Endothelial cell of umbilical vein (primary cell): ENCODE measurements around the gene MARK1. TPM values are rescaled to one million over a fixed set of nuclear protein-coding genes. Genes with fewer than 3 reads are reported as not detected.
"Not testable (repeated sequence)": the region's sequence is repeated elsewhere in the genome, so short reads cannot be mapped to it uniquely, and the experiment has no call there.

Experiments
- BruUV-seq: library from RNA; stranded (reverse); fragments of 400-500 nt; replicated peaks from 2 replicates; lab custom pipeline; 2021; lab: Mats Ljungman, UMichigan
- CTCF ChIA-PET: fragments of 300-600, 350-600 bp; sonication (Branson Sonifier 250); formaldehyde crosslinking; loops from one replicate; lab custom pipeline; 2021; ENCODE audit warnings: antibody characterized with exemption, inconsistent platforms; lab: Charles Lee
- POLR2A ChIA-PET: fragments of 300-600, 350-600 bp; sonication (Branson Sonifier 250); formaldehyde crosslinking; loops from one replicate; lab custom pipeline; 2021; ENCODE audit warnings: antibody characterized with exemption, inconsistent platforms; lab: Charles Lee
- DNase-seq: peaks from one replicate; pipeline ENCODE4 v3.0.0-alpha.2; 2011; ENCODE audit warnings: low read depth, low spot score
- FAIRE-seq: peaks from 2 replicates; lab custom pipeline; 2011; peaks lifted over from hg19 to GRCh38; lab: Jason Lieb, UNC
- H2AFZ ChIP-seq: 2 replicates; pipeline ENCODE4 v1.6.0; 2012; ENCODE audit warnings: low read depth, low read length, control low read depth, inconsistent platforms
- H3K27ac ChIP-seq: 2 replicates; pipeline ENCODE4 v1.5.1; 2011; ENCODE audit warnings: low read depth, mild to moderate bottlenecking, control low read depth, low read length, moderate library complexity; ENCODE audit not compliant: insufficient read depth
- H3K27me3 ChIP-seq, 2 experiments: 2 replicates each; pipeline versions ENCODE4 v1.6.0 to v1.6.1; 2011; ENCODE audit warnings: low read length in 2 of 2, mixed read lengths in 1 of 2; ENCODE audit not compliant: control insufficient read depth in 2 of 2, insufficient read depth in 2 of 2
- H3K36me3 ChIP-seq, 2 experiments: 2 replicates in 1 of 2; 3 replicates in 1 of 2; pipeline ENCODE4 v1.5.1; 2011; ENCODE audit warnings: low read length in 2 of 2, mild to moderate bottlenecking in 1 of 2, moderate library complexity in 1 of 2; ENCODE audit not compliant: control insufficient read depth in 2 of 2, insufficient read depth in 2 of 2; ENCODE audit errors: extremely low read depth in 1 of 2
- H3K4me1 ChIP-seq: 3 replicates; pipeline ENCODE4 v1.5.1; 2011; ENCODE audit warnings: mild to moderate bottlenecking, low read length; ENCODE audit not compliant: control insufficient read depth, insufficient read depth; ENCODE audit errors: extremely low read depth
- H3K4me2 ChIP-seq: 2 replicates; pipeline ENCODE4 v1.6.1; 2011; ENCODE audit warnings: low read length, control low read depth, mixed read lengths; ENCODE audit not compliant: insufficient read depth
- H3K4me3 ChIP-seq, 3 experiments: fragments of 200-600 bp in 1 of 3; sonication (generic), shearing (Covaris generic) in 1 of 3; replicated peaks in 1 of 3; 2 replicates each; pipeline ENCODE4 v1.5.1; 2011 to 2016; ENCODE audit warnings: control low read depth in 3 of 3, low read length in 3 of 3, mild to moderate bottlenecking in 2 of 3, inconsistent platforms in 1 of 3, low read depth in 1 of 3, moderate library complexity in 1 of 3; ENCODE audit not compliant: insufficient read depth in 1 of 3
- H3K79me2 ChIP-seq: 2 replicates; pipeline ENCODE4 v1.6.0; 2012; ENCODE audit warnings: low read length, inconsistent platforms; ENCODE audit not compliant: control insufficient read depth, insufficient read depth
- H3K9ac ChIP-seq: replicated peaks from 2 replicates; pipeline ENCODE3; 2011; ENCODE audit warnings: low read length, control low read depth; ENCODE audit not compliant: insufficient read depth; ENCODE audit errors: extremely low read depth
- H3K9me1 ChIP-seq: replicated peaks from 3 replicates; pipeline ENCODE4 v1.6.0; 2011; ENCODE audit warnings: mild to moderate bottlenecking, low read length; ENCODE audit not compliant: control insufficient read depth, insufficient read depth; ENCODE audit errors: extremely low read depth
- H3K9me3 ChIP-seq: replicated peaks from 2 replicates; pipeline ENCODE4 v1.5.1; 2012; ENCODE audit warnings: low read length, inconsistent platforms; ENCODE audit not compliant: control insufficient read depth, insufficient read depth
- H4K20me1 ChIP-seq: replicated peaks from 2 replicates; pipeline ENCODE3; 2011; ENCODE audit warnings: mild to moderate bottlenecking, low read length; ENCODE audit not compliant: control insufficient read depth, insufficient read depth; ENCODE audit errors: extremely low read depth
- EZH2 ChIP-seq: IDR thresholded peaks from 2 replicates; pipeline ENCODE4 v1.6.1; 2012; ENCODE audit warnings: borderline replicate concordance, low read depth, mild to moderate bottlenecking, moderate library complexity, low read length, inconsistent platforms; ENCODE audit not compliant: severe bottlenecking
- FOS ChIP-seq: IDR thresholded peaks from 2 replicates; pipeline ENCODE4 v1.6.1; 2011; ENCODE audit warnings: mild to moderate bottlenecking, low read length, moderate library complexity, borderline replicate concordance; ENCODE audit not compliant: insufficient read depth
- GATA2 ChIP-seq: IDR thresholded peaks from 2 replicates; pipeline ENCODE4 v1.7.0; 2011; ENCODE audit warnings: low read depth, mild to moderate bottlenecking, moderate library complexity, mixed read lengths, low read length; ENCODE audit not compliant: insufficient read length, insufficient read depth
- JUN ChIP-seq: IDR thresholded peaks from 2 replicates; pipeline ENCODE4 v1.6.1; 2011; ENCODE audit warnings: borderline replicate concordance, low read depth; ENCODE audit not compliant: insufficient read length, insufficient read depth
- MYC ChIP-seq: IDR thresholded peaks from one replicate; pipeline ENCODE4 v1.6.1; 2011; ENCODE audit warnings: mild to moderate bottlenecking, low read depth, low read length
- POLR2A ChIP-seq: IDR thresholded peaks from 2 replicates; pipeline ENCODE4 v1.6.1; 2012; ENCODE audit warnings: low read depth, mild to moderate bottlenecking, control low read depth, low read length
- POLR2AphosphoS5 ChIP-seq: IDR thresholded peaks from 2 replicates; pipeline ENCODE4 v1.6.1; 2012; ENCODE audit warnings: low read depth, mild to moderate bottlenecking, control low read depth, low read length, moderate library complexity; ENCODE audit not compliant: insufficient read depth
- dilution Hi-C: fragments of 300-500 bp; cut with MboI; formaldehyde crosslinking; loops from one replicate; pipeline ENCODE4 v1.15.0; 2019; ENCODE audit warnings: low sequenced_read_pairs; ENCODE audit not compliant: extremely low pct_ligation_motif_present
- intact Hi-C: fragments of 100-400 bp; cut with micrococcal nuclease; formaldehyde crosslinking; loops from one replicate; pipeline ENCODE4 v1.10.0; 2022
- polyA plus RNA-seq, 4 experiments: library from polyadenylated mRNA; depleted of rRNA in 3 of 4; stranded (reverse) in 3 of 4; unstranded in 1 of 4; fragments of >200 nt; gene quantifications; 2 replicates each; pipeline versions ENCODE4 v1.2.1 to v1.2.3, GENCODE V29; 2011 to 2012; ENCODE audit warnings: missing spikeins in 1 of 4
- total RNA-seq: library from RNA; stranded (reverse); gene quantifications from 2 replicates; pipeline ENCODE4 v1.2.3, GENCODE V29; 2021
- TF ChIP-seq, protein P1 (sequence below), 2 donors: IDR thresholded peaks; 1 replicate in 1 of 2; 2 replicates in 1 of 2; pipeline ENCODE4 v1.5.1; 2011; ENCODE audit warnings: low read length in 2 of 2, mild to moderate bottlenecking in 2 of 2, moderate library complexity in 2 of 2, control low read depth in 1 of 2, inconsistent platforms in 1 of 2, low read depth in 1 of 2; ENCODE audit not compliant: insufficient read depth in 1 of 2; ENCODE audit errors: extremely low read depth in 1 of 2
- TF ChIP-seq, protein P2 (sequence below): IDR thresholded peaks from 2 replicates; pipeline ENCODE4 v1.6.1; 2011; ENCODE audit not compliant: insufficient read depth, insufficient read length

Gene MARK1
- total and polyA plus RNA-seq, 2 donors (not counting 3 experiments of a cell fraction or from before 2014, with no cell fraction given), result 1.2 to 5.5 TPM

DNA sequence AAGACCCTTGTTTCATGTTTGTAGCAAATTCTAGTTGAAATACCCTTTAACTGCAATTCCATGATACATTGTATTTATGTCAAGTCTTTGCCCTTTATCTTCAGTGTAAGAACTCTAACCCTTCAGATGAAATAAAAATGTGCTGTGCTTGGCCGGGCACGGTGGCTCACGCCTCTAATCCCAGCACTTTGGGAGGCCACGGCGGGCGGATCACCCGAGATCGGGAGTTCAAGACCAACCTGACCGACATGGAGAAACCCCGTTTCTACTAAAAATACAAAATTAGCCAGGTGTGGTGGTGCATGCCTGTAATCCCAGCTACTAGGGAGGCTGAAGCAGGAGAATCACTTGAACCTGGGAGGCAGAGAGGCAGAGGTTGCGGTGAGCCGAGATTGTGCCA is 155.8 kb downstream of the MARK1 start:
- H3K36me3 ChIP-seq, H3K27me3 ChIP-seq, H3K9me1 ChIP-seq, H3K4me2 ChIP-seq, H3K9ac ChIP-seq, H3K27ac ChIP-seq, H3K4me1 ChIP-seq, BruUV-seq, FAIRE-seq, H3K9me3 ChIP-seq, POLR2A ChIA-PET, H2AFZ ChIP-seq, dilution Hi-C loops, H3K4me3 ChIP-seq, DNase-seq, H3K79me2 ChIP-seq, H4K20me1 ChIP-seq: not testable (repeated sequence)
- intact Hi-C loops, result loop anchor here (10.0 kb wide), 1 partner anchor 499 kb away; no protein-coding TSS in a partner anchor
- CTCF ChIA-PET, result interaction anchor here (1.1 to 2.3 kb wide), 4 partner anchors 49 to 403 kb away, joined by 3 to 25 read pairs (median 8); no protein-coding TSS in a partner anchor

- H3K79me2 ChIP-seq, result no peaks in the 10 kb centered on the region
- peaks cover 3% of the 10 kb centered on the region for H3K4me1 ChIP-seq
- H3K36me3 ChIP-seq, result no peaks in the 10 kb centered on the region
- ChIA-PET CTCF (interaction anchor here (0.9 to 2.3 kb wide), 4 partner anchors 48 to 404 kb away, joined by 3 to 25 read pairs (median 4); no protein-coding TSS in a partner anchor), POLR2A (no interaction called here)
- H3K27me3 ChIP-seq, result no peaks in the 10 kb centered on the region
- H3K9ac ChIP-seq, result no peak overlapping the region
- TF ChIP-seq POLR2A (no peak), JUN (no peak), GATA2 (no peak), POLR2AphosphoS5 (no peak), FOS (no peak), EZH2 (no peak), MYC (no peak)
- TF ChIP-seq, protein P1, sequence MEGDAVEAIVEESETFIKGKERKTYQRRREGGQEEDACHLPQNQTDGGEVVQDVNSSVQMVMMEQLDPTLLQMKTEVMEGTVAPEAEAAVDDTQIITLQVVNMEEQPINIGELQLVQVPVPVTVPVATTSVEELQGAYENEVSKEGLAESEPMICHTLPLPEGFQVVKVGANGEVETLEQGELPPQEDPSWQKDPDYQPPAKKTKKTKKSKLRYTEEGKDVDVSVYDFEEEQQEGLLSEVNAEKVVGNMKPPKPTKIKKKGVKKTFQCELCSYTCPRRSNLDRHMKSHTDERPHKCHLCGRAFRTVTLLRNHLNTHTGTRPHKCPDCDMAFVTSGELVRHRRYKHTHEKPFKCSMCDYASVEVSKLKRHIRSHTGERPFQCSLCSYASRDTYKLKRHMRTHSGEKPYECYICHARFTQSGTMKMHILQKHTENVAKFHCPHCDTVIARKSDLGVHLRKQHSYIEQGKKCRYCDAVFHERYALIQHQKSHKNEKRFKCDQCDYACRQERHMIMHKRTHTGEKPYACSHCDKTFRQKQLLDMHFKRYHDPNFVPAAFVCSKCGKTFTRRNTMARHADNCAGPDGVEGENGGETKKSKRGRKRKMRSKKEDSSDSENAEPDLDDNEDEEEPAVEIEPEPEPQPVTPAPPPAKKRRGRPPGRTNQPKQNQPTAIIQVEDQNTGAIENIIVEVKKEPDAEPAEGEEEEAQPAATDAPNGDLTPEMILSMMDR (IDR thresholded peaks at IDR 0.05; ENCODE audit: extremely low read depth in 1 of 2, insufficient read depth in 1 of 2, low read depth in 1 of 2, low read length in 2 of 2), result no peak
- TF ChIP-seq, protein P2, sequence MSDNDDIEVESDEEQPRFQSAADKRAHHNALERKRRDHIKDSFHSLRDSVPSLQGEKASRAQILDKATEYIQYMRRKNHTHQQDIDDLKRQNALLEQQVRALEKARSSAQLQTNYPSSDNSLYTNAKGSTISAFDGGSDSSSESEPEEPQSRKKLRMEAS, result no peak
- no TSS peak for BruUV-seq
- H3K9me3 ChIP-seq, result no peaks in the 10 kb centered on the region
- dilution Hi-C loops, result no loop called here
- H4K20me1 ChIP-seq, result no peaks in the 10 kb centered on the region
- no peak overlapping the region for H3K4me2 ChIP-seq
- no peak overlapping the region for H3K4me3 ChIP-seq
- H3K9me1 ChIP-seq, result no peaks in the 10 kb centered on the region
- H3K27ac ChIP-seq, result no peak overlapping the region
- FAIRE-seq (no peak), DNase-seq (no peak)
- intact Hi-C loops, result loop anchor here (5.0 to 10.0 kb wide), 2 partner anchors 388 to 500 kb away; no protein-coding TSS in a partner anchor
- H2AFZ ChIP-seq, result no peak overlapping the region
Measured at GRCh38 chr1:220684890-220685289, 157.0 kb downstream of the MARK1 start.
